ENCODE data around the gene C3orf49. TPM values are rescaled to one million over a fixed set of nuclear protein-coding genes. Genes with fewer than 3 reads are reported as not detected.

The C3orf49 gene
- total and polyA plus RNA-seq, 9 of the 15 experiments (the other 6 are each of a cell fraction or from before 2014, with no cell fraction given): not detected

GRCh38 chr3:63847718-63848450 is 28.8 kb downstream of the C3orf49 start (continued):
- TF ChIP-seq CREB5 (CRISPR knock-in tag; IDR thresholded peaks at IDR 0.05) (no peak), ELF2 (CRISPR knock-in tag; IDR thresholded peaks at IDR 0.05) (no peak), CREB1 (IDR thresholded peaks at IDR 0.05) (no peak), CREB1 (CRISPR knock-in tag; IDR thresholded peaks at IDR 0.05) (no peak), YBX1 (IDR thresholded peaks at IDR 0.05) (no peak)

- ChIA-PET CTCF (ENCODE audit: low intra/inter-chr PET ratio) (no interaction called here), POLR2A (no interaction called here)
- Histone ChIP-seq H3K9me1 (ENCODE audit: control insufficient read depth, insufficient read depth, low read length) (no peaks in the 10 kb centered on the region), H3K4me3 (no peak overlapping the region), H3K79me2 (ENCODE audit: control insufficient read depth, insufficient read depth, low read length) (peaks cover 22% of the 10 kb centered on the region; the same call in 2 of the 3 replicates), H3K9ac (ENCODE audit: insufficient read depth in 1 of 2, low read depth in 2 of 2, low read length in 2 of 2) (no peak overlapping the region), H3K36me3 (ENCODE audit: control insufficient read depth, insufficient read depth, low read length) (peaks cover 2% of the 10 kb centered on the region; the same call in 1 of the 3 replicates), H3K4me1 (replicated peaks in 1 of 2; ENCODE audit: control insufficient read depth in 2 of 2, insufficient read depth in 2 of 2, low read length in 2 of 2) (no peaks in the 10 kb centered on the region), H3K4me2 (ENCODE audit: insufficient read depth, low read length) (no peak overlapping the region), H3K27me3 (ENCODE audit: control insufficient read depth in 2 of 2, insufficient read depth in 2 of 2, low read length in 2 of 2) (no peaks in the 10 kb centered on the region), H4K20me1 (replicated peaks; ENCODE audit: control insufficient read depth, insufficient read depth, low read length) (no peaks in the 10 kb centered on the region), H3K27ac (ENCODE audit: extremely low read depth, low read depth, low read length) (no peak overlapping the region), H2AFZ (ENCODE audit: low read depth, low read length) (no peak overlapping the region), H3K9me3 (replicated peaks; ENCODE audit: control insufficient read depth, insufficient read depth, low read depth, low read length) (no peaks in the 10 kb centered on the region)
- FAIRE-seq: no peak
- in situ Hi-C loops (cut with MboI) (no loop called here), intact Hi-C loops (cut with micrococcal nuclease) (loop anchor here (10.0 kb wide), 1 partner anchor 166 kb away; no protein-coding TSS in a partner anchor)
- 25% methylated on average over 1 of the region's 4 CpGs for WGBS (ENCODE audit: insufficient coverage, low coverage, missing lambda C conversion rate)
- no peak for DNase-seq (ENCODE audit: extremely low read depth in 1 of 4, low spot score in 3 of 4)
- no TSS peak for BruUV-seq (replicated peaks)
- TF ChIP-seq HOXB6 (CRISPR knock-in tag; IDR thresholded peaks at IDR 0.05; ENCODE audit: borderline replicate concordance) (no peak), MBD2 (IDR thresholded peaks at IDR 0.05; ENCODE audit: borderline replicate concordance, low read depth) (no peak), ZBTB11 (CRISPR knock-in tag; IDR thresholded peaks at IDR 0.05) (peak in 1 of 3 experiments; percentile 19; a peak in 1 of 6 replicates)
- no peak; the same call in 2 of the 3 replicates for ATAC-seq
Observed at GRCh38 chr3:63849175-63849574, 30.1 kb downstream of the C3orf49 start.

All from K562 (cell line).